ENCODE data around the gene DCHS2. TPM values are rescaled to one million over a fixed set of nuclear protein-coding genes. Genes with fewer than 3 reads are reported as not detected.

Gene DCHS2
- total RNA-seq, 1 donor from 2014 or later, result 97.4 TPM

DNA sequence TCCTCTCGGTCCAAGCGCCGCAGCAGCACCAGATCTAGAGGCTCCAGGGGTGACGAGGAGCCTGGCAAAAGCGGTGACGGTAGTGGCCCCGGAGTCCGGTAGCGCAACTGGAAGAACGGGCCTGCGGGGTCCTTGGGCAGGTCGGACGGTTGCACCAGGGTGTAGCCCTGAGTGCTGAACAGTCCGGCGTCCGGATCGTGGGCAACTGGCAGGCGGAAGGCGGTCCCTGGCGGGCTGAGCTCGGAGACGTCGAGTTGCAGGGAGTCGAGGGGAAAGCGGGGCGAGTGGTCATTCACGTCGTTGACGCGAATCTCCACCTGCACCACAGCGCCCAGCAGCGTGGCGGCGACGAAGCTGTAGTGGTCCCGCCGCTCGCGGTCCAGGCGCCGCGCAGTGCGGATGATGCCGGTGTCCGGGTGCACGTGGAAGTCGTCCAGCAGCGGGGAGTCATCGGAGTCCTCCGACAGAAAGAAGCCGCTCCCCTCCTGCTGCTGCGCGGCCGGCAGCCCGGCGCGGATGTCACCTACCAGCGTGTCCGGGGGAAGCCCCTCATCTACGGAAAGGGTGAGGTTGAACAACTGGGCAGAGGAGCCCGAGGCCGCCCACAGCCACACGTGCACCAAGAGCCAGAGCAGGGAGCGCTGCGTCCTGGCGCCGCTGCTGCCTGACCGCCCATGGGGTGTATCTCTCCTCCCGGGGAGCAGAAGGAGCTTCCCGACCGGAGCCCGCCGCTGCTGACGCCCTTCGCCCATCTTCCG lies 837 bp downstream of the DCHS2 start:
- peak; percentile 59 for DNase-seq
- TF ChIP-seq, protein P1, sequence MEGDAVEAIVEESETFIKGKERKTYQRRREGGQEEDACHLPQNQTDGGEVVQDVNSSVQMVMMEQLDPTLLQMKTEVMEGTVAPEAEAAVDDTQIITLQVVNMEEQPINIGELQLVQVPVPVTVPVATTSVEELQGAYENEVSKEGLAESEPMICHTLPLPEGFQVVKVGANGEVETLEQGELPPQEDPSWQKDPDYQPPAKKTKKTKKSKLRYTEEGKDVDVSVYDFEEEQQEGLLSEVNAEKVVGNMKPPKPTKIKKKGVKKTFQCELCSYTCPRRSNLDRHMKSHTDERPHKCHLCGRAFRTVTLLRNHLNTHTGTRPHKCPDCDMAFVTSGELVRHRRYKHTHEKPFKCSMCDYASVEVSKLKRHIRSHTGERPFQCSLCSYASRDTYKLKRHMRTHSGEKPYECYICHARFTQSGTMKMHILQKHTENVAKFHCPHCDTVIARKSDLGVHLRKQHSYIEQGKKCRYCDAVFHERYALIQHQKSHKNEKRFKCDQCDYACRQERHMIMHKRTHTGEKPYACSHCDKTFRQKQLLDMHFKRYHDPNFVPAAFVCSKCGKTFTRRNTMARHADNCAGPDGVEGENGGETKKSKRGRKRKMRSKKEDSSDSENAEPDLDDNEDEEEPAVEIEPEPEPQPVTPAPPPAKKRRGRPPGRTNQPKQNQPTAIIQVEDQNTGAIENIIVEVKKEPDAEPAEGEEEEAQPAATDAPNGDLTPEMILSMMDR (IDR thresholded peaks at IDR 0.05; ENCODE audit: partially characterized antibody, unreplicated experiment), result no peak
- H3K4me1 Mint-ChIP-seq (ENCODE audit: low read depth, unreplicated experiment), result peaks cover 7% of the 10 kb centered on the region

DNA sequence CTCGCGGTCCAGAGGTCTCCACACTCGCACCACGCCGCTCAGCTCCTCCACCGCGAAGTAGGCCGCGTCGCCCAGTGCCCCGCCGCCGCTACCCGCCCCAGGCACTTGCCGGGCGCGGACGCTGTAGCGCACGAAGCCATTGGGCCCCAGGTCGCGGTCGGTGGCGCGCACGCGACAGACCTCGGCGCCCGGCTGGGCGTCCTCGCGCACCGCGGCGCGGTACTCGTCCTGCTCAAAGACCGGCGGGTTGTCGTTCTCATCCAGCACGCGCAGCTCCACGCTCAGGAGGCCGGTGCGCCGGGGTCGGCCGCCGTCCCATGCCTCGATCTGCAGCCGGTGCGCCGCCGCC lies 1.4 kb downstream of the DCHS2 start:
- peaks cover 13% of the 10 kb centered on the region for H3K9me3 Mint-ChIP-seq (ENCODE audit: unreplicated experiment)

More for the DNA sequence above, 837 bp downstream of the DCHS2 start:
- H3K27ac Mint-ChIP-seq (ENCODE audit: unreplicated experiment), result peak overlapping the region; percentile 95
- peaks cover 17% of the 10 kb centered on the region for H3K27me3 Mint-ChIP-seq (ENCODE audit: unreplicated experiment)
- peaks cover 13% of the 10 kb centered on the region for H3K9me3 Mint-ChIP-seq (ENCODE audit: unreplicated experiment)
- no peaks in the 10 kb centered on the region for H3K36me3 Mint-ChIP-seq (ENCODE audit: unreplicated experiment)
- no peak overlapping the region for H3K4me3 Mint-ChIP-seq (ENCODE audit: unreplicated experiment)

DNA sequence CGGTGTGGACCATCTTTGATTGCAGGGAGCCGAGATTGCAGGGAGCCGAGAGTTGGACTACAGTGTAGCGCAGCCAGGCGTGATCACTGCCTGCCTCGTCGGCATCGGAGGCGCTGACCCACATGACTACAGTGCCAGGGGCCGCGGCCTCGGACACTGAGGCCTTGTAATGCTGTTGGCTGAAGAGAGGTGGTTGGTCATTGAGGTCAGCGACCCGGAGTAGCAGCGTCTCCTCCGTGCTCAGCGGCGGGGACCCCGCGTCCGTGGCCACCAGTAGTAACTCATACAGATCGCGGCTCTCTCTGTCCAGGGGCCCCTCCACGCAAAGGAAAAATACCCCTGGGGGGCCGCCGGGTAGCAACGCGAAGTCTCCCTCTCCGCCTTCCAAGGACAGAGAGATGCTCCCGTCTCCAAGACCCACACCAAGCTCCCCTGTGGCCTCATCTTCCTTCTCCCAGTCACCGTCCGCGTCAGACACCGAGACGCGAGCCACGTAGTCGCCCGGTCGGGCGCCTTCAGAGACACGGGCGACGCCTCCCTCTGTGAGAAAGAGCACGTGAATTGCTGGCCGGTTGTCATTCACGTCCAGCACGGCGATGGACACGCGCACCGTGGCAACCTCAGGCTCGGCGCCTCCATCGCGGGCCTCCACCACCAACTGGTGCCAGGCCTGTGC lies 1.9 kb downstream of the DCHS2 start:
- peaks cover 17% of the 10 kb centered on the region for H3K27me3 Mint-ChIP-seq (ENCODE audit: unreplicated experiment)
- H3K4me1 Mint-ChIP-seq (ENCODE audit: low read depth, unreplicated experiment), result peaks cover 7% of the 10 kb centered on the region
- H3K36me3 Mint-ChIP-seq (ENCODE audit: unreplicated experiment), result no peaks in the 10 kb centered on the region
- peaks cover 13% of the 10 kb centered on the region for H3K9me3 Mint-ChIP-seq (ENCODE audit: unreplicated experiment)
- no peak overlapping the region for H3K4me3 Mint-ChIP-seq (ENCODE audit: unreplicated experiment)
- DNase-seq, result no peak
- TF ChIP-seq, protein P1 (IDR thresholded peaks at IDR 0.05; ENCODE audit: partially characterized antibody, unreplicated experiment), result no peak
- H3K27ac Mint-ChIP-seq (ENCODE audit: unreplicated experiment), result no peak overlapping the region

More for the DNA sequence above, 1.4 kb downstream of the DCHS2 start:
- Mint-ChIP-seq H3K4me3 (ENCODE audit: unreplicated experiment) (no peak overlapping the region), H3K27me3 (ENCODE audit: unreplicated experiment) (peaks cover 17% of the 10 kb centered on the region), H3K27ac (ENCODE audit: unreplicated experiment) (peak overlapping the region; percentile 95), H3K36me3 (ENCODE audit: unreplicated experiment) (no peaks in the 10 kb centered on the region), H3K4me1 (ENCODE audit: low read depth, unreplicated experiment) (peaks cover 7% of the 10 kb centered on the region)
- TF ChIP-seq, protein P1 (IDR thresholded peaks at IDR 0.05; ENCODE audit: partially characterized antibody, unreplicated experiment), result no peak
- DNase-seq, result peak; percentile 43

DNA sequence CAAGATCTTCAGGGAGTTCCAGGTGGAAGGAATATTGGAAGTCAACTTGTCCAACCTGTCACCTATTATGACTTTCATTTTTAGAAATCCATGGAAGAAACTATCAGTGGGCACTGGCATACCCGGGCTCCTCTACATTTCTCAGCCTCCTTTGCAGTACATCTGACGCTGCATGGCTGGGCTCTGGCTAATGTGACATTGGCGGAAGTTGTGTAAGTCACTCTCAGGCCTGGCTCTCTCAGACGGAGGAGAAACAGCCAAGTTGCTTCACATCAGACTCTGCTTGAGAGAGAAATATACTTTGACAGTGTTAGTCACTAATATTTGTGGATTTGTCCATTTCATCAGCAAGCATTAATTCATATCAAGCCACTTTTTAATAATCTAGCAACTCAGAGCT lies 4.5 kb downstream of the DCHS2 start:
- Mint-ChIP-seq H3K4me1 (ENCODE audit: low read depth, unreplicated experiment) (peaks cover 1% of the 10 kb centered on the region), H3K27ac (ENCODE audit: unreplicated experiment) (no peak overlapping the region), H3K4me3 (ENCODE audit: unreplicated experiment) (no peak overlapping the region), H3K27me3 (ENCODE audit: unreplicated experiment) (peaks cover 17% of the 10 kb centered on the region), H3K36me3 (ENCODE audit: unreplicated experiment) (no peaks in the 10 kb centered on the region), H3K9me3 (ENCODE audit: unreplicated experiment) (peaks cover 9% of the 10 kb centered on the region)
- TF ChIP-seq, protein P1 (IDR thresholded peaks at IDR 0.05; ENCODE audit: partially characterized antibody, unreplicated experiment), result no peak
- no peak for DNase-seq

Measured in glutamatergic neuron (in vitro differentiated cells).